ENCODE measurements around the gene FGD4.

GRCh38 chr12:32595251-32595650, 195.9 kb downstream of the FGD4 start:
- TF ChIP-seq EZH2phosphoT487 (IDR thresholded peaks at IDR 0.05; ENCODE audit: borderline replicate concordance), result no peak
- TF ChIP-seq CTCF (conservative IDR thresholded peaks at IDR 0.05; ENCODE audit: low read length), result no peak
